NAMALWA (cell line): ENCODE measurements around the gene SLC10A2.

Source experiments
- DNase-seq: peaks from one replicate; pipeline ENCODE4 v3.0.0-alpha.2; 2015; ENCODE audit warnings: low spot score

The SLC10A2 gene

DNA sequence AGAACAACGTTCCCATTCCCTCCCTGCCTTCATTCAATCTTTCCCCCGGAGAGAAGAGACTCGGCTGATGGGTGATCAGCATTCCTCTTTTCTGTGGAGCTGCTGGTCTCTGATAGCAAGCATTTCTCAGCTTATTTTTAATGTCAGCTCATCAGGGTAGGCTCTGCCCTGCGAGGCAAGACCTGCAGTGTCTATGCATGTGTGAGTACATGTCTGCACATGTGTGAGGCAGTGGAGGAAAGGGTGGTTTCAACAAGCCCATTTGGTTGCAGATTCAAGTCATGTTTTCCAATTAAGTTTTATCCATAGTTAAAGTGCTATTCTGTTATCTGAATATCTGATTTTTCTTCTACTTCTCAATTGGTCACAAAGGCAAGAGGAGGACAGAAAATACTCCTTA is 19.5 kb downstream of the SLC10A2 start:
- no peak for DNase-seq

- no peak for DNase-seq
These were observed 22.2 kb downstream of the SLC10A2 start for GRCh38 chr13:103044056-103044455.

DNA sequence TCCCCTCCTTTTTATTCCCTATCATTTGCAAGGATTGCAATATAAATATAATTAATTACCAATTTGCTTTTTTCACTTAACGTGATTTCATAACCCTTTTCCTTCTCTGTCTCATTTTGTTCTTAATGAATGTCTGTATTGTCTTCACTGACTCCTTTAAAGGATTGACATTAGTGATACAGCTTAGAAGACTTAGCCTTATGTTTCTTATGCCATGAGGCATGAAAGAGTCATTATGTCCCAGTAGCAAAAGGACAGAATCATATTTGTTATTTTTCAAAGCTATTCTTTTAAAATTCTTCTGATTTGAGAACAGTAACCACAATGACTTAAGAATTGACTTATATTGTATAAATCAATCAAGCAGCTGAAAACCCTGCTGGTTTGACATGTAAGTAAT is 26.2 kb downstream of the SLC10A2 start:
- DNase-seq = no peak

DNA sequence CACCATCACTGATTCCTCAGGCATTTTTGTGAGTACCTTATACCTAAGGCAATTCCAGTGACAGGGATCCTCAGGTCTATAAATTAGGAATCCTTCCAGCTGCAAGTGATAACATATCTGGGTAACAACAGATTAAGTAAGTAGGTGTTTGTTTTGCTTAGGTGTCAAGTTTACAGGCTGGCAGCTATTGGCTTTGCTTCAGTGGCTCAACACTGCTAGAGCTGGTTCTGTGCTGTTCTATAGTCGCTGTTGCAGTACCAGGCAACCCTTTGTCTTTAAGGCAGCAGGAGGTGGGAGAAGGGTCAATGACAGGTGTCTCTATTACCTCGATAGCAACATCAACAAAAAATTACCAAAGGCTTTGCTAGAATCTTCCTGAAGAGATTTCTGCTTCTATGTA is 27.0 kb downstream of the SLC10A2 start:
- DNase-seq = no peak

DNA sequence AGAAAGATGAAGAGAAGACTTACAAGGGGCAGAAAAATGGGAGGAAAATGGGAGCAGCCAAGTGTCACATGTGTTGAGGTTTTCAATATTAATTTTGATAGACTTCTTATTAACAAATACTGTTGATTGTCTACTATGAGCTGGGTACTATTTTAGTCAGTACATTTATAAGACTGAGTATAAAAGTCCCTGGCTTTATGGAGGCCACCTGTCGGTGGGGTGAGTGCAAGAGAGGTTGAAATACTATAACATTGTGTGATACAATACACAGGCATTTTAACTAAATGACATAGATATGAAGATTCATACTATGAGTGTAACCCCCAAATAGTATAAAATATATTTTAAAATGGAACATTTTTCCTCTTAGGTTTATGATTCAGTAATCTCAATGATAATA is 29.9 kb downstream of the SLC10A2 start:
- no peak for DNase-seq

DNA sequence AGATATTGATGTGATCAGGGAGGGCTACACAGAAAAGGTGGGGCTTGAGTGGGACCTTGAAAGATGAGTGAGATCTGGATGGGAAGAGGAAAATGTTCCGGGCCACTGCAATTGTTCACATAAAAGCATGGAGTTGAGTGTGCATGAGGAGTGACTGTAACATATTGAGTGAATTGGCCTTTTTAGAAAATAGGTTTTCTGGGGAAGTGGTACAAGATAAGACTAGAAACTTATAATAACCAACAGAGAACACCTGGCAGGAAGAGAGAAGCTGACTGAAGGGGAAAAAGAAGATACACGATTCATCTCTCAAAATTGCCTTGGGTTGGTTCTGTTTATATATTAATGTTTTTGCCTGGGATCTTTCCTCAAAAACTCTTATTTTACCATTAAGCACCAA is 32.2 kb downstream of the SLC10A2 start:
- DNase-seq = peak; percentile 73

DNA sequence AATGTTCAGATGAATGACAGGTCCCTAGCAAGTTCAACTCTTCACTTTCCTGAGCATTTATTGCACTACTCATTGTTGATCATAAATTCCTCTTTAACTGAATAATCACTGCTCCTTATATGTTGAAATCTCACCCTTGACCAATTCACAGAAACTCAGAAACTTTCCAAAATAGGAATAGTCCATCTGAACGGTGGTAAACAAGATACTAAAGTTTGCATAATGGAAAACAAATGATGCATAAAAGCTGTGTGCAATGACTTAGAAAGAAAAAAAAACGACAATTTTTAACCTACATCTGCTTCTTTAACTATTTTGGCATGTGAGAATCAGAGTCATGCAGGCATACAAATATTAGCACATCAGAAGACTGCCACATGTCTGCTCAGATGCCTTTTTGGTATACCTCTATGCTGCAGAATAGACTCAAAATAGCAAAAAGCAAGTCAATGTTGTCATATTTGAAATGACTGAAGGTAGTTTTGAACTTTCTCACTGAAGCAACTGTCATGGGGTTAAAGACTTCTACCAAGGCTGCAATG is 34.8 kb downstream of the SLC10A2 start:
- peak; percentile 98 for DNase-seq

DNA sequence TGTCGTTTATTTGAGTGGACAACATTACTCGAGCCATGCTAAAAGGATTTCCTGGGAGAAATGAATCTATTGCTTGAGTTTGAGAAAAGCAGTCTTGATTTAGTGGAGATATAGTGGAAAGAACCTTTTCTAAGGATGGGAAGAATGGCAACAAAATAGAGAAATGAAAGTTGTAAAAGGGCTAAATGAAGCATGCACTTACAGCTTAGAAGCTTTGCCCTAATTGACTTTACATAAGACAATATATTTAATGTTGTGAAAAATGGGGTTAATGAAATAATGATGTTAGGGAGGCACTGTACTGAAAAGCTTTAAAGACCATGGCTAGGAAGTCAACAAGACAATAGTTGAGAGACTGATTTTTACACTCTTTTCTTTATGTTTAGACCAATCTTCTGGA is 35.4 kb downstream of the SLC10A2 start:
- DNase-seq = peak; percentile 69

DNA sequence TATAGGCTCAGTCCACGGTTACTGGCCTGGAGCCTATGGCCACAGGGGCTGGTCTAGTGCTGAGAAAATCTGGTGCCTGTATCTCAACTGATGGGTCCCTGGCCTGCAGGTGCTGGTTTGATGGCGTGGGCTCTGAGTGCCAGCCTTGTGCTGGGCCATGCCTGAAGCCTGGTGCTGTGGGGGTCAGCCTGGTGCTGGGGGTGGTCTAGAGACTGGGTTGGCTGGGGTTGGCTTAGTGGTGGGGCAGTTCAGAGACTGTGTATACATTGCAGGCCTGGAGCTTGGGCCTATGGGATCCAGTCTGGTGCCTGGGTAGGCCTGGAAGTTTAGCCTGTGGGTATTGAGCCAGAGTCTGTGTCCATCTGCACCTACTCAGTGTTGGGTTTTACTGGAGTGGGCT is 36.4 kb downstream of the SLC10A2 start:
- no peak for DNase-seq

- DNase-seq = no peak
These were observed 43.9 kb downstream of the SLC10A2 start for GRCh38 chr13:103022336-103022735.

DNA sequence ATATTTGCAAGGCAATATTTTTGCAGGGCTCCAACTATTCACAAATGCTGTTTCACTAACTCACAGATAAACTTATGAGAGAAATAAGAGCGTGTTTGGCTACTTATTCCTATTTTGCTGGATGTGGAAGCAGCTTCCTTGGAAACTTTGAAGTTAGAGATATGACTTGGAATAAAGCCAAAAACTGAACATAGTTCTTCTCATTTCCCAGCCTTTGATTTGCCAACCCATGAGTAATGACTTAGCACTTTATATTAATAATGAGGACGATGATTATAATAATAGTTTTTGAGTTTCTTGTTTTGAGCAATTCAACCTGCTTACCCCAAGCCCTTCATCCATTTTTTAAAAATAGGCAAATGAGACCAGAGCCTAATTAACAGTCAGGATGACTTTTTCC is 47.7 kb downstream of the SLC10A2 start:
- DNase-seq = no peak

DNA sequence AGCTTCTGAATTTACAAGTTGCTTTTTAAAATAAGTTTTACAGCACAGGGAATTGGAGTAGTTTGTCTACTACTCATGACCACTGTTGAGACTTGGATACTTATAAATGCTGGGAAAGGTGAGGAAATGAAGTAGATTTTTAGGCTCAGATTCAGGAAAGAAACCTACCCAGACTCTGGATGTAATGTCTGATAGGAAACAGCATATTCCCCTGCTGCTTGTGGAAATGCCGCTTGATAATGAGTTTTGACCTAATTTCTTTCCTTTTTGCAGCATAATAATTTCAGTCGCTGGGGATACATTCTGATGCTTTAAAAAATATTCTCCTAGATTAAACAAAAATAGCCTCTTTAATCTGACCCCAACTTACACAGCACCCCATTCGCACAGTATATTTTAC is 53.6 kb downstream of the SLC10A2 start:
- DNase-seq = no peak

DNA sequence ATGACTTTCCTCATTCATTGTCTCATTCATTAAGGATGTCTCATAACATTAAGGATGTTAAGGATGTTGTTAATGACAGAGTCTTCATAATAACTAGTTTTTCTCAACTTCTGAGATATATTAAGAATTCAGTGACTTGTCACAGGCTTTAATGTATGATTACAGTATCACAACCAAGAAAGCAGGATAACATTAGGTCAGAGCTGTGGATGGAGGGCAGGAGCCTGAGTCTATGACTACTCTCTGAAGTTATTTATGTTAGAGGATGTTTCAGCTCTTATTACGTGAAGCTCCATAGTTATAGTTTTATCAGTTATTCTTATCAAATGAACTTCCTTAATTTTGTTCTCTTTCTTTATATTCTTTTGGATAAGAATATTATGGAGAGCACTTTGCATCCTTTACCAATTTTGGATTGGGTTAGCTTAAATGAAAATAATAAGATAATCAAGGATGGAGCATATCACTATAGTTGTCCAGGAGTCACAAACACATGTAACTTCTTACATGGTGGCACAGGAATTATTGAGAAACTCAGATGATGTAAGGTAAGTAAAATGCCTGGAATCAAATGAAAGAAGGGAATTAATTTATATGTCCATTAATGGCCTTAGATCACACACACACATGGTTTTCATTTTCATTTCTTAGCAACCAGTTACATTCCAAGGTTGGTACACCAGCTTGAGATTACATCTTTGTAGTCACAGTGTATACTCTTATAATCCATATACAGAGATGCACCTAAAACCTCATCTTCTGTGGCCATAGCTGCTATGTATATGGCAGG is 57.0 kb downstream of the SLC10A2 start:
- no peak for DNase-seq

- no peak for DNase-seq
These were observed 58.8 kb downstream of the SLC10A2 start for GRCh38 chr13:103007427-103007762.

- DNase-seq = peak; percentile 92
These were observed 59.4 kb downstream of the SLC10A2 start for GRCh38 chr13:103006641-103007426.

- no peak for DNase-seq
These were observed 61.4 kb downstream of the SLC10A2 start for GRCh38 chr13:103004661-103005345.

GRCh38 chr13:103003631-103004030 is 62.6 kb downstream of the SLC10A2 start:
- DNase-seq = no peak

GRCh38 chr13:103002279-103002678 is 63.9 kb downstream of the SLC10A2 start:
- no peak for DNase-seq

- no peak for DNase-seq
These were observed 66.1 kb downstream of the SLC10A2 start for GRCh38 chr13:103000157-103000556.

GRCh38 chr13:102999499-102999898 is 66.7 kb downstream of the SLC10A2 start:
- peak; percentile 38 for DNase-seq
